ENCODE data around the gene SLC6A6. TPM values are rescaled to one million over a fixed set of nuclear protein-coding genes. Genes with fewer than 3 reads are reported as not detected.

Gene SLC6A6
- total RNA-seq, 3 donors from 2014 or later = 4.4 to 11.2 (median 10.5) TPM

- H3K4me1 ChIP-seq (ENCODE audit: low read depth) = peaks cover 11% of the 10 kb centered on the region
Observed at GRCh38 chr3:14423963-14424362, 21.6 kb downstream of the SLC6A6 start.

GRCh38 chr3:14424711-14425580 lies 22.5 kb downstream of the SLC6A6 start:
- DNase-seq (peak in 1 of 3 donors; percentile 61), ATAC-seq (no peak)
- no peaks in the 10 kb centered on the region for H3K36me3 ChIP-seq (ENCODE audit: low read depth)
- H3K4me3 ChIP-seq = no peak overlapping the region
- TF ChIP-seq CTCF (IDR thresholded peaks at IDR 0.05) = no peak
- H3K4me1 ChIP-seq (ENCODE audit: low read depth) = peaks cover 9% of the 10 kb centered on the region
- intact Hi-C loops (cut with DNase I, micrococcal nuclease) = no loop called here
- no peaks in the 10 kb centered on the region for H3K9me3 ChIP-seq

More at GRCh38 chr3:14423963-14424362, 21.6 kb downstream of the SLC6A6 start:
- intact Hi-C loops (cut with DNase I, micrococcal nuclease) = no loop called here
- ATAC-seq (no peak), DNase-seq (no peak)
- H3K9me3 ChIP-seq = no peaks in the 10 kb centered on the region
- H3K4me3 ChIP-seq = no peak overlapping the region
- no peaks in the 10 kb centered on the region for H3K36me3 ChIP-seq (ENCODE audit: low read depth)
- TF ChIP-seq CTCF (IDR thresholded peaks at IDR 0.05) = no peak

GRCh38 chr3:14425581-14426304 lies 23.3 kb downstream of the SLC6A6 start:
- DNase-seq = peak; percentile 53 to 85 (median 54)
- H3K4me3 ChIP-seq = no peak overlapping the region
- peak; percentile 75 for ATAC-seq
- peaks cover 9% of the 10 kb centered on the region for H3K4me1 ChIP-seq (ENCODE audit: low read depth)
- no peaks in the 10 kb centered on the region for H3K36me3 ChIP-seq (ENCODE audit: low read depth)
- no peak for TF ChIP-seq CTCF (IDR thresholded peaks at IDR 0.05)
- no peaks in the 10 kb centered on the region for H3K9me3 ChIP-seq
- intact Hi-C loops (cut with DNase I, micrococcal nuclease) = no loop called here

- DNase-seq = no peak
- no peak for TF ChIP-seq CTCF (IDR thresholded peaks at IDR 0.05)
- intact Hi-C loops (cut with DNase I, micrococcal nuclease) = no loop called here
- no peaks in the 10 kb centered on the region for H3K36me3 ChIP-seq (ENCODE audit: low read depth)
- ATAC-seq = no peak
- H3K4me1 ChIP-seq (ENCODE audit: low read depth) = peaks cover 14% of the 10 kb centered on the region
- no peaks in the 10 kb centered on the region for H3K9me3 ChIP-seq
- H3K4me3 ChIP-seq = no peak overlapping the region
Observed at GRCh38 chr3:14426305-14426620, 23.9 kb downstream of the SLC6A6 start.

- DNase-seq (peak in 1 of 3 donors; percentile 47), ATAC-seq (no peak)
- Histone ChIP-seq H3K4me1 (ENCODE audit: low read depth) (peaks cover 35% of the 10 kb centered on the region), H3K9me3 (no peaks in the 10 kb centered on the region), H3K36me3 (ENCODE audit: low read depth) (no peaks in the 10 kb centered on the region), H3K4me3 (no peak overlapping the region)
- no peak for TF ChIP-seq CTCF (IDR thresholded peaks at IDR 0.05)
- intact Hi-C loops (cut with DNase I, micrococcal nuclease) = no loop called here
Observed at GRCh38 chr3:14428087-14429033, 26.0 kb downstream of the SLC6A6 start.
